GM12875 (cell line): ENCODE data around the gene MUL1.

Experiments used
- H3K4me3 ChIP-seq: one replicate; pipeline ENCODE4 v1.5.1; 2011; ENCODE audit warnings: low read depth, low read length, control low read depth
- CTCF ChIP-seq: IDR thresholded peaks from 2 replicates; pipeline ENCODE4 v1.5.1; 2011; ENCODE audit warnings: low read depth, mild to moderate bottlenecking, control low read depth, inconsistent platforms, low read length, moderate library complexity, borderline replicate concordance; ENCODE audit not compliant: insufficient read depth

The MUL1 gene

GRCh38 chr1:20477348-20478056 is 30.4 kb downstream of the MUL1 start:
- no peak for TF ChIP-seq CTCF
- no peak overlapping the region for H3K4me3 ChIP-seq

GRCh38 chr1:20476265-20477038 is 31.5 kb downstream of the MUL1 start:
- no peak for TF ChIP-seq CTCF
- H3K4me3 ChIP-seq, result no peak overlapping the region

GRCh38 chr1:20474996-20475395 is 33.0 kb downstream of the MUL1 start:
- TF ChIP-seq CTCF, result no peak
- H3K4me3 ChIP-seq, result no peak overlapping the region

GRCh38 chr1:20474333-20474975 is 33.5 kb downstream of the MUL1 start:
- TF ChIP-seq CTCF, result no peak
- H3K4me3 ChIP-seq, result no peak overlapping the region

- no peak overlapping the region for H3K4me3 ChIP-seq
- no peak for TF ChIP-seq CTCF
Measured at GRCh38 chr1:20473894-20474293, 34.1 kb downstream of the MUL1 start.

GRCh38 chr1:20472860-20473711 is 34.9 kb downstream of the MUL1 start:
- H3K4me3 ChIP-seq, result no peak overlapping the region
- no peak for TF ChIP-seq CTCF
